Measurements from ENCODE around the gene LAMC1.

LAMC1 gene

DNA sequence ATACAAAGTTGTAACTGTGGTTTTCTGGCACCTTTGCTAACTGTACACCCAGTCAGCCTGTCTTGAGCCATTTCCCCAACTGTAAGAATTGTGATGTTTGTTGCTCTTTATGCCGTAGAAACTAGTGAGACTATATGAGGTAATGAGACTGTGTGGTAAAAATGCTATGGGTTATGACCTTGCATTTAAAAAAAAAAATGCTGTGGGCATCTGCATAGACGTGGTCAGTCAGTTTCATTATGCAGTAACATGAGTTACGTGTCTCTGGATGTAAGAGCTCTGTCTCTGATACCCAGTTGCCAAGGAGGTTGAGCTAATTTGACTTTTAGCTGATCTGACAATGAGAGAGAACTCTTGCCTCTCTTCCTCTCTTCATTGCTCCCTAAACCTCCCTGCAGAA is 82.2 kb downstream of the LAMC1 start:
- no peak for DNase-seq (ENCODE audit: low spot score)

DNA sequence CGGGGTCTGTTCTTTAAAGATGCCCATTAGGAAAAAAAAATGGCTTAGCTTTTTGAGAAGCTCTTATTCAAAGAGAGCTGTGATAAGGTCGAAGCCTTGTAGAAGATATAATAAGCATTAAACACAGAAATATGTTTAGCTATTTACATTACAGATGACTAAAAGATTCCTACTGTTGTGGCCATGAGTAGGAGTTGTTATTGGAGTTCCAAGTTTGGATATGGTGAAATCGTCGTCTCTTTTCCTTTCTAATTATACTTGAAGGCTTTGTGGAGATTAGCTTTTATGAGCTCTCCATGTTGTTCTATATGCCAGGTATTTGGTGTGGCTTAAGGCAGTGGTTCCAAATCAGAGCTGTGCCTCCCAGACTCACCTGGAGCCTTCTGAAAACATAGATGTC is 82.9 kb downstream of the LAMC1 start:
- no peak for DNase-seq (ENCODE audit: low spot score)

DNA sequence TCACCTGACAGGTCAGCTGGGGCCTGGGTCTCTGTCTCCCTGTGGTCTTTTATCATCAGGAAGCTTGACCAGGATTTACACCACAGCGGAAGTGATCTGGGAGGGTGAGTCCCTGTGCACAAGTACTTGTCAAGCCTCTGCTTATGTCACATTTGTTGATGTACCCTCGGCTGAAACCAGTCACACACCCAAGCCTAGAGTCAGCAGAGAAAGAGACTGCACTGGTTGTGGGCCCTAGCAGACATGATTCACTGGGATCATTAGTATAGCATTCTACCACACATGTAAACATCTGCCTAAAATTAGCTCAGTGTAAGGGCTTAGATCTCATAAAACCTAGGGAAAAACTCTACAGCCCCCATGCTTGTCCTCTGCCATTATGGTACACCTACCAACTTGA is 83.5 kb downstream of the LAMC1 start:
- DNase-seq (ENCODE audit: low spot score): no peak

DNA sequence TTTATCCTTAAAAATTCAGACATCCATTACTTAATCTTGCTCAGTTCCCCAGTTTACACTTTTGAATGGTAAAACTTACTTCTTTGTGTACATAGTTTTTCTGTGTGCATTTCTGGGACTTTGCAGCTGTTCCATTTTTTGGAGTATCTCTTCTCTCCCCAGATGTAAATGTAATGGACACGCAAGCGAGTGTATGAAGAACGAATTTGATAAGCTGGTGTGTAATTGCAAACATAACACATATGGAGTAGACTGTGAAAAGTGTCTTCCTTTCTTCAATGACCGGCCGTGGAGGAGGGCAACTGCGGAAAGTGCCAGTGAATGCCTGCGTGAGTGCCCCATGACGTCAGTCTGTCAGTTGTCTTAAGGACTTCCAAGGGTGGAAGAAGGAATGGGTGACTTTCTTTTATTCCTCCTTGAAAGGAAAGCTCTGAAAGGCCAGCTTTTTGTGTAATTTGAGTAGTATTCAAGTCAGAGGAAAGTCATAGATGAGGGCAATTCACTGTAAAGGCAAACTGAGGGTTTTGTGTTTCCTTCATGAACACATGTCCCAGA is 87.2 kb downstream of the LAMC1 start:
- DNase-seq (ENCODE audit: low spot score): no peak

DNA sequence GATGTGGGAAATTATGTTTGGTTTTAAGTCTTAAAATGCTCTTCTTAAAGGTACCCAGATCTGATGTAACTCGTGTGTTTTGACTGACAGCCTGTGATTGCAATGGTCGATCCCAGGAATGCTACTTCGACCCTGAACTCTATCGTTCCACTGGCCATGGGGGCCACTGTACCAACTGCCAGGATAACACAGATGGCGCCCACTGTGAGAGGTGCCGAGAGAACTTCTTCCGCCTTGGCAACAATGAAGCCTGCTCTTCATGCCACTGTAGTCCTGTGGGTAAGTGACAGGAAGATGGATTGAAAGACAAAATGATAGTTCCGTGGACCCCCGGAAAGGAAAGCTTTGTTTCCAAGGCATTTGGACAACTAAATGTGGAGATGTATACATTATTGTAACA is 91.2 kb downstream of the LAMC1 start:
- DNase-seq (ENCODE audit: low spot score): no peak

DNA sequence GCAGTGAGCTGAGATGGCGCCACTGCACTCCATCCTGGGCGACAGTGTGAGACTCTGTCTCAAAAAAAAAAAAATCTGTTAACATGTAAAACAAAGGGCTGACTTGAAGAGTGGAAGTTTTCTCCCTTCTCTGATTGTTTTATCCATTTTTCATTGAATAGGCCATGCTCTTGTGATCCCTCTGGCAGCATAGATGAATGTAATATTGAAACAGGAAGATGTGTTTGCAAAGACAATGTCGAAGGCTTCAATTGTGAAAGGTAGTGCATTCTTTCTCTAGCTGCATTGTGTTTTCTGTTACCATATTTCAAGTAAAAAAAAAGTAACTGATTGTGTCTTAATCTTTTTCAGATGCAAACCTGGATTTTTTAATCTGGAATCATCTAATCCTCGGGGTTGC is 93.2 kb downstream of the LAMC1 start:
- DNase-seq (ENCODE audit: low spot score): no peak

DNA sequence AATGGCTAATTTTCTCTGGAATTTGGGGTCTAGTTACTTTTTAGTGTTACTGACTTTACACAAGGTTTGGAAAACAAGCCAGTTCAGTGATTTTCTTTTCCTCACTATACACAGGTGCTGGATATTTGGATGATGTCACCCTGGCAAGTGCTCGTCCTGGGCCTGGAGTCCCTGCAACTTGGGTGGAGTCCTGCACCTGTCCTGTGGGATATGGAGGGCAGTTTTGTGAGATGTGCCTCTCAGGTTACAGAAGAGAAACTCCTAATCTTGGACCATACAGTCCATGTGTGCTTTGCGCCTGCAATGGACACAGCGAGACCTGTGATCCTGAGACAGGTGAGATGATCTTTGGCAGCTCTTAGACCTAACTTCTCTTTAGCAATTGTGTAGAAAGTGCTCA is 98.4 kb downstream of the LAMC1 start:
- DNase-seq (ENCODE audit: low spot score): no peak

DNA sequence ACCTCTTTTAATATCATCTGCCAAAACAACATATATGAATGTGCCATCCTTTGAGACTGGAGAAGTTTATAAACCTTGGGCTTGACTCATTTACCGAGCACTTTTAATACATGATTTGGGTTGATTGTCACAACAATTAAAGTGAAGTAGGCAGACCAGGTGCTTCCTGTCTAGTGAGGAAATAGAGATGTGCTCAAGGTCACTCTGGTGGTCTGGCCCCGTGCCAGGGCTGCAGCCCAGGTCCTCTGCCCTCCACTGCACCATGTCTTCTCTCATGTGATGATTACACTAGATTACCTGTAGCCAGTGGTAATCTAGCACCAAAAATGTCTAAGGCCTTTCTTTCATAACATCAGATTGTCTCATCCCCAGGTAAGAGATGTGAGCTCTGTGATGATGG is 101.0 kb downstream of the LAMC1 start:
- no peak for DNase-seq (ENCODE audit: low spot score)

DNA sequence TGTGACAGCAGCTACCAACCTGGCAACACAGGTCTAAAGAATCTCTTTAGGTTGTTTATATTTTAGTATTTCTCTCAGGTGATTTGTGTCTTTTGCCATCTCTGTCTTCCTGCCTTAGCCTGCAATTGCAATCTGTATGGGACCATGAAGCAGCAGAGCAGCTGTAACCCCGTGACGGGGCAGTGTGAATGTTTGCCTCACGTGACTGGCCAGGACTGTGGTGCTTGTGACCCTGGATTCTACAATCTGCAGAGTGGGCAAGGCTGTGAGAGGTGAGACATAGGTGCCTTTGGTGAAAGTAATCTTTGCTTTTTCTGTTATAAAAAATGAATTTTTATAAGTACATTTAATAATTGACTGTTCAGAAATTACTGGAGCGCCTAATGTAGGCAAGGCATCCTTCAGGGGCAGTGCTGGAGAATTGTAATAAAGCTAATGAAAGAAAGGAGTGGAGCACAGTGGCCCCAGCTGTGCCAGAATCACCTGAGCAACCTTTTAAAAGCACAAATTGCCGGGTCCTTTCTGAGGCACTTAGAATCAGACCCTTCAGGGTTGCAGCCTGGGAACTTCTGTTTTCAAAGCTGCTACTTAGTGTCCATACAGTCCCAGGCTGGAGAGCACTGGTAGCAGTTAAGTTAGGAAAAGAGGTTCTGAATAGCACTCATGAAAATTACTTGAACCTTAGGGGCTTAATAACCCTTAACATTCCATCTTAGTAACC is 102.2 kb downstream of the LAMC1 start:
- no peak for DNase-seq (ENCODE audit: low spot score)

DNA sequence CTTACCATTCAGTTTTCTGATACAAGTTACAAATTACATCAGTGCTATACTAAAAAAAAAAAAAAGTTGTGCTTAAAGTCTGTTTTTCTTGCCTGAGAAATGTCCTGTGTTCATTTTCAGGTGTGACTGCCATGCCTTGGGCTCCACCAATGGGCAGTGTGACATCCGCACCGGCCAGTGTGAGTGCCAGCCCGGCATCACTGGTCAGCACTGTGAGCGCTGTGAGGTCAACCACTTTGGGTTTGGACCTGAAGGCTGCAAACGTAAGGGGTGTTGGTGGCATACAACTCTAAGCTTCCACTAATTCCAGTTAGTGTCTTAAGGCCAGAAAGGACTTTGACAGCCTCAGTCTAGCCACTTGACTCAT is 102.8 kb downstream of the LAMC1 start:
- DNase-seq (ENCODE audit: low spot score): no peak

DNA sequence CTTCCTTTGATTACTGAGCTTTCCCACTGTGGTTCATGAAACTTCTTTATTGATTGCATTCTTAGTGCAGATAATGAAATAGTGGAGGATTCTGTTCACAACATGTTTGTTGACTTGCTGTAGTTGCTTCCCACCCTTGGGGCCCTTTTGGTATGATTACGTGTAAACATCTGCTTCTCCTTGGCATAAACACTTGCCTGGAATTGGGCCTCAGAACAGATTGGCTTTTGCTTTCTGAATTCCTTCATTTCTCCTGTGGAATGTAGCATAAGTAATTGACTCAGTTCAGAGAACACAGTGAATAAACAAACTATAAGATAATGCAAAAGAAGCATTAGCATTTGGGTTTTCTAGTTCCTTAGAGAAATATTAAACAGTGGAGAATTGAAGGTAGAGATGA is 103.3 kb downstream of the LAMC1 start:
- DNase-seq (ENCODE audit: low spot score): no peak

DNA sequence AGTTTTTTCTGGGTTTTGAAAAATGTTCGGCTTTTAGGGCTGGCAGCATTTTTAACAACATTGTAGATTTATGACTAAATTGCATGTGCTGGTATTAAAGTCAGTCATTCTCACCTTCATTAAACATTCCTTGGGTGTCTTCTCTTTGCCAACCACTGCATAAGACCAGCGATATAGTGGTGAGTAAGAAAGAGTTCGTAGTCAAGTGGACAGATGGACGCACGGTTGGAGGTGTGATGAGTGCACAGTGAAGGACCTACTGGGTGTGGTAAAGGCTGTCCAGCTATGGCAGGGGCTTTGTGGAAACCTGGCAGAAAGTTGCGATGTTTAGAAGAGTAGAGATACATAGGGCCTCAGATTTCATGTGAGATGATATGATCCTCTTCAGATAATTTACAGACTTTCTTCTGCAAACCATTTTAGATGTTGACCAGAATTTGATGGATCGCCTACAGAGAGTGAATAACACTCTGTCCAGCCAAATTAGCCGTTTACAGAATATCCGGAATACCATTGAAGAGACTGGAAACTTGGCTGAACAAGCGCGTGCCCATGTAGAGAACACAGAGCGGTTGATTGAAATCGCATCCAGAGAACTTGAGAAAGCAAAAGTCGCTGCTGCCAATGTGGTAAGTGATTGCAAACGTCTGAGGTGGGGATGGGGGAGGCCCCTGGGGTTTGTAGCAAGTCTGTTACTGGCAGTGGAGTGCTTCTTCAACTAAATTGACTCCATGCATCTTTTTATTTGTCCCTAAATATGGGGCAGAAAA is 106.9 kb downstream of the LAMC1 start:
- DNase-seq (ENCODE audit: low spot score): no peak

DNA sequence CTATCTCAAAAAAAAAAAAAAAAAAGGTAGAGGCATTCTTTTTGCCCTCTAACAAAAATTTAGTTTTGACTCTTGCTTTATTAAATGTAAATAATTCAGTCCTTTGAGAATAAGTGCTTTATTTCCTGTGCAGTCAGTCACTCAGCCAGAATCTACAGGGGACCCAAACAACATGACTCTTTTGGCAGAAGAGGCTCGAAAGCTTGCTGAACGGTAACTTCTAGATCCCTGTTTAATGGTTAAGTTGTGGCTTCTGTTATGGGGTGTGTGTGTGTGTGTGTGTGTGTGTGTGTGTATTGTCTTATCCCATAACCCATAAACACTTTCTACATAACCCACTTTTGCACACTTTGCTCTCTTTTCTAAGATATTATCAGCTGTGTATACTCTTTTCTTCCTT is 107.9 kb downstream of the LAMC1 start:
- no peak for DNase-seq (ENCODE audit: low spot score)

DNA sequence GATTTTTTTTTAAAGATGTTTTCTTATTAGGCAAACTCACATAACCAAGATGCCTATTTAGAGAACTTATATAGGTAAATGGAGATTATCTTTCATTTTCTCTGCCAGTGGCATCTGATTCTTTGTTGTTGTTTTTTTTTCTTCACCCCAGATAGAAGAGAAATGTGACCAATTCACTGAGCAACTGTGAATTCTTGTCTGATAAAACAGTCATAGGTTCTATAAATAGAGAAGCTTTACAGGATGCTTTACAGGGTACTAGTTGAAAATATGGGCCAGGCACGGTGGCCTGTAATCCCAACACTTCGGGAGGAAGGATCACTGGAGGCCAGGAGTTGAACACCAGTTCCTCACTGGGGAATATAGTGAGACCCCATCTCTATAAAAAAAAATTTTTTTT is 112.1 kb downstream of the LAMC1 start:
- no peak for DNase-seq (ENCODE audit: low spot score)

DNA sequence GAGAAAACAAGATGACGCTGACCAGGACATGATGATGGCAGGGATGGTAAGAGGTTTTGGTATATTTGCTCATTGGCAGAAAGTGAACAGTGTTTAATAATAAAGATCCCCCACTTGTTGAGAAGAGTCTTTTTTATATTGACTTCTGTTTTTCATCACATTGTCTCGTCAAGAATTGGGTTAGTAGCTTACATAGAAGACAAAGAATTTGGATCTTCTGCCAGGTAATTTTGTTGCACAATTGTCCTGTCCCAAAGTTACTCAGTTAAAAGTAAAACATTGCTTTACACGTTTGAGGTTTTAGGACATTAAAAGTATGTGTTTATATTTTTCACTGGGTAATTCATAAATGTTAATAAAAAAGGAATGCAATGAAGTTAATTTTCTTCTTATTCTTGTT is 114.6 kb downstream of the LAMC1 start:
- DNase-seq (ENCODE audit: low spot score): no peak

DNA sequence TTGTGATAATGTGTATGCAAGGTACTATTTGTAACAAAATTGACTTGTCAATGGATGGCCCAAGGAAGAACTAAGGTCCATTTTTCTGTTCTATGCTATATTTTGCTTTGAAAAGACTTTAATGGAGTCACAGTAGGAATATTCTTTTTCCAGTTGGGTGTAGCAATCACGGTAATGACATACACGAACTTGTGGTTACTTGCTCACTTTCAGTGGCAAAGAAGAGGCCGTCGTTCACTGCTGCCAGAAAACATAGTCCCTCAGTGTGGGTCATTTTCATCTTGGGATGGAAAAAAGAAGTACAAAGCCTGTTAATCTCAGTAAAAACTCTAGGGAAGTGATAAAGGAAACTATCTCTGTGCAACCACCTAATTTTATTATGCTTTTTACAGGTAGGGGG is 115.1 kb downstream of the LAMC1 start:
- DNase-seq (ENCODE audit: low spot score): no peak

DNA sequence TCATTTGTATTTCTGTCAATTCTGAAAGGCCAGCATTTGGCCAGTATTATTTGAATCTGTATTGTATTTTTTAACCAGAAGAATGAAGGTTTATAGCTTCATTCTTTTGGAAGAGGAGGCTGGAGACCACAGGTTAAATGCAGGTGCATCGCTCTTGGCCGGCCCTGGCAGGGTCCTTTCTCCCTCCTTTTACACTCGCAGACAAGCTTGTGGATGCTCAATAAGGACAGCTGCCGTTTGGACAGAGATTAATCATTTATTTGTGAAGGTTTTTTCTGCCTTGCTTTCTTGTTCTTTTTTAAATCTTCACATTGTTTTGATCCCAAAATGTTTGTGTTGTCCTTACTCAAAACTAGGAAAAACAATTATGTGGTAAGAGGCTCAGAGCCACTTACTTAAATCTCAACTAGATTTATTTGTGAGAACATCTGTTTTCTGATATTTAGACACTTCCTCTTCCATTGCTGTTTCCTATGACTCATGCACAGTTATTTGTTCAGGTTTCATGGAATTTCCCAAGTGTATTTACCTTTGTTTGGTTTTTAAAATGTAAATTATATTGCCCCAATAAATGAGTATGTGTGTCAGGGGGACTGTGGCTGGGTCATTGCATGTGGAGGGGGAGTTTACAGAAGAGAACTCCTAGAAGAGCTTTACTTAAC is 116.2 kb downstream of the LAMC1 start:
- no peak for DNase-seq (ENCODE audit: low spot score)

DNA sequence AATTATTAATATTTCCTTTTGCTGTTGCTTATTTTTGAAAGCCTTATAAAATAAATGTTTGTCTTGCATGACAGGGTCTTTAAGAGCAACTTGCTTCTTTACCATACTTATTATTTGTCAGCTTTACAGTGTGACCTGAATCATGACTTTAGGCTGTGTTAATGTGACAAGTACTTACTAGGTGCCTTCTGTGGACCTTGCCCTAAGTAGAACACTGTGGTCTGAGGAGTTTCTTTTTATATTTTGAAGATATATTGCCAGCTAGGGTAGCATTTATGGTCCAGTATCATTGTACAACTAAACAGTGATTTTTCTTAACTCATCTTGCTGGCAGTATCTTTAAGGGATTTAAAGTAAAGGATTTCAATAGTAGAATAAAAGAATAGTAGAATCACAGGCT is 117.4 kb downstream of the LAMC1 start:
- no peak for DNase-seq (ENCODE audit: low spot score)

DNA sequence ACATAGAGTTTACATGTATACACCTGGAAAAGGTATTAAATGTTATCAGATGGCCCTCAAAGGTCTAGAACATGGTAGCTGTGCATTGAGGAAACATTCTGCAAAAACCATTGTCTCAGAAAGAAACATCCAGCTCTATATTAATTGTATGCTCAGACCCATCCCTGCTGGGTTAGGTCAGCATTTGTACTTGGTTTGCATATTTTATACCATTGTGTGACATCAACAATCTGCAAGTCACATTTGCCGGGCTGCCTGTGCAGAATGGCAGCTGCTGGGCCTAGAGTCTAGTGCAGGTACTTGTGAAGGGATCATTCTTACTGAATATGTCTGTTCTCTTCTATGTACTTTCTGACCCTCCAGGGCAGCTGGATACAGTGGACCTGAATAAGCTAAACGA is 119.0 kb downstream of the LAMC1 start:
- no peak for DNase-seq (ENCODE audit: low spot score)

DNA sequence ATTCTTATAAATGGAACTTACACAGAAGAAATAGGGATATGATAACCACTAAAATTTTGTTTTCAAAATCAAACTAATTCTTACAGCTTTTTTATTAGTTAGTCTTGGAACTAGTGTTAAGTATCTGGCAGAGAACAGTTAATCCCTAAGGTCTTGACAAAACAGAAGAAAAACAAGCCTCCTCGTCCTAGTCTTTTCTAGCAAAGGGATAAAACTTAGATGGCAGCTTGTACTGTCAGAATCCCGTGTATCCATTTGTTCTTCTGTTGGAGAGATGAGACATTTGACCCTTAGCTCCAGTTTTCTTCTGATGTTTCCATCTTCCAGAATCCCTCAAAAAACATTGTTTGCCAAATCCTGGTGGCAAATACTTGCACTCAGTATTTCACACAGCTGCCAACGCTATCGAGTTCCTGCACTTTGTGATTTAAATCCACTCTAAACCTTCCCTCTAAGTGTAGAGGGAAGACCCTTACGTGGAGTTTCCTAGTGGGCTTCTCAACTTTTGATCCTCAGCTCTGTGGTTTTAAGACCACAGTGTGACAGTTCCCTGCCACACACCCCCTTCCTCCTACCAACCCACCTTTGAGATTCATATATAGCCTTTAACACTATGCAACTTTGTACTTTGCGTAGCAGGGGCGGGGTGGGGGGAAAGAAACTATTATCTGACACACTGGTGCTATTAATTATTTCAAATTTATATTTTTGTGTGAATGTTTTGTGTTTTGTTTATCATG is 120.5 kb downstream of the LAMC1 start:
- no peak for DNase-seq (ENCODE audit: low spot score)

DNA sequence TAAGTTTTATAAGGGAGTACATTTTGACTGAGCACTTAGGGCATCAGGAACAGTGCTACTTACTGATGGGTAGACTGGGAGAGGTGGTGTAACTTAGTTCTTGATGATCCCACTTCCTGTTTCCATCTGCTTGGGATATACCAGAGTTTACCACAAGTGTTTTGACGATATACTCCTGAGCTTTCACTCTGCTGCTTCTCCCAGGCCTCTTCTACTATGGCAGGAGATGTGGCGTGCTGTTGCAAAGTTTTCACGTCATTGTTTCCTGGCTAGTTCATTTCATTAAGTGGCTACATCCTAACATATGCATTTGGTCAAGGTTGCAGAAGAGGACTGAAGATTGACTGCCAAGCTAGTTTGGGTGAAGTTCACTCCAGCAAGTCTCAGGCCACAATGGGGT is 121.5 kb downstream of the LAMC1 start:
- DNase-seq (ENCODE audit: low spot score): no peak

DNA sequence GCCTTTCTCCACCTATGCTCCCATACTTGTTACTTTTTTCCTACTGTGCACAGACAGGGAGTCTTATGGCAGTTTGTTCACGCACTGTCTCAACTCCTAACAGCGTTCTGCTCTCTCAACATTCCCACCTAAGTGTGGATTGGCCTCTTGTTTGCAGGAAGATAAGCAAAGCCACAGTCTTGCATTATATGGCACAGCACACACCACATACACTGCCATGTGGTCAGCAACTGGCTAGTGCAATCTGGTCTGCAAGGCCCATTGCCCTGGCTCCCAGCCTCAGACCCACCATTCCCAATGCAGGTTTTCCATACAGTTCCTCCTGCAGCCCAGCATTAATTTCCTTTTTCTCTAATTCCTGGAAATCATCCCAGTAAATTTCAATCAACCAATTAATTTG is 124.5 kb downstream of the LAMC1 start:
- no peak for DNase-seq (ENCODE audit: low spot score)

Measured in pons (tissue), 1 donor.